Thyroid gland (tissue), 4 donors: ENCODE measurements around the gene RARRES2.

Experiments
- CTCF ChIP-seq, 6 experiments: fragments of 200-600 bp in 3 of 6; fragments of 450-650 bp in 3 of 6; sonication (generic) in 3 of 6; IDR thresholded peaks; one replicate each; pipeline ENCODE4 v1.5.1; 2016 to 2019; ENCODE audit warnings: antibody characterized with exemption in 6 of 6, mild to moderate bottlenecking in 2 of 6, inconsistent platforms in 1 of 6, moderate library complexity in 1 of 6
- POLR2A ChIP-seq, 2 donors: fragments of 450-650 bp; IDR thresholded peaks; one replicate each; pipeline ENCODE4 v1.6.1; 2017; ENCODE audit warnings: antibody characterized with exemption in 2 of 2, mild to moderate bottlenecking in 2 of 2, moderate library complexity in 1 of 2

- no peak for TF ChIP-seq CTCF (IDR thresholded peaks at IDR 0.05)
- no peak for TF ChIP-seq POLR2A (IDR thresholded peaks at IDR 0.05)
Observed at GRCh38 chr7:150326657-150327268, 14.7 kb downstream of the RARRES2 start.
